GM12878 (cell line): ENCODE results near the gene SLC9B1.

Experiments used
- CEBPB ChIP-seq, 2 experiments: fragments of 150-350 bp in 1 of 2; IDR thresholded peaks; 2 replicates each; pipeline ENCODE4 v1.6.1; 2012 to 2014; ENCODE audit warnings: low read depth in 2 of 2, low read length in 2 of 2, borderline replicate concordance in 1 of 2, inconsistent platforms in 1 of 2
- ESRRA ChIP-seq: IDR thresholded peaks from 2 replicates; pipeline ENCODE4 v1.6.1; 2012; ENCODE audit warnings: mild to moderate bottlenecking, low read length, improper control_type of control experiment
- EZH2 ChIP-seq: IDR thresholded peaks from 2 replicates; pipeline ENCODE4 v1.6.1; 2012; ENCODE audit warnings: low read depth, mild to moderate bottlenecking, control low read depth, inconsistent platforms, low read length, borderline replicate concordance; ENCODE audit not compliant: control insufficient read depth
- HDAC2 ChIP-seq: fragments of 200-600 bp; sonication (generic); IDR thresholded peaks from 2 replicates; pipeline ENCODE4 v1.6.1; 2017
- NR2F1 ChIP-seq: fragments of 450-650 bp; conservative IDR thresholded peaks from 2 replicates; pipeline ENCODE4 v1.6.1; 2017; ENCODE audit warnings: mild to moderate bottlenecking
- RFX5 ChIP-seq: IDR thresholded peaks from 2 replicates; pipeline ENCODE4 v1.6.1; 2011; ENCODE audit warnings: low read depth, low read length, improper control_type of control experiment
- TAF1 ChIP-seq: IDR thresholded peaks from 2 replicates; pipeline ENCODE4 v1.6.1; 2011; ENCODE audit warnings: mild to moderate bottlenecking, low read depth, low read length, borderline replicate concordance
- TF ChIP-seq, protein P1 (sequence below): IDR thresholded peaks from 2 replicates; pipeline ENCODE4 v1.6.1; 2012; ENCODE audit warnings: low read depth, low read length, improper control_type of control experiment
- TF ChIP-seq, protein P2 (sequence below), 3 experiments: IDR thresholded peaks in 2 of 3; conservative IDR thresholded peaks in 1 of 3; 2 replicates each; pipeline ENCODE4 v1.5.1; 2011; ENCODE audit warnings: low read depth in 3 of 3, low read length in 3 of 3, mild to moderate bottlenecking in 3 of 3, control low read depth in 2 of 3, moderate library complexity in 2 of 3, inconsistent platforms in 1 of 3, mixed read lengths in 1 of 3; ENCODE audit not compliant: control insufficient read depth in 2 of 3, insufficient read depth in 1 of 3; ENCODE audit errors: extremely low read depth in 1 of 3
- TF ChIP-seq, protein P3 (sequence below): fragments of 450-650 bp; formaldehyde crosslinking; IDR thresholded peaks from 2 replicates; pipeline ENCODE4 v1.4.0; 2020; ENCODE audit warnings: mild to moderate bottlenecking, moderate library complexity

DNA sequence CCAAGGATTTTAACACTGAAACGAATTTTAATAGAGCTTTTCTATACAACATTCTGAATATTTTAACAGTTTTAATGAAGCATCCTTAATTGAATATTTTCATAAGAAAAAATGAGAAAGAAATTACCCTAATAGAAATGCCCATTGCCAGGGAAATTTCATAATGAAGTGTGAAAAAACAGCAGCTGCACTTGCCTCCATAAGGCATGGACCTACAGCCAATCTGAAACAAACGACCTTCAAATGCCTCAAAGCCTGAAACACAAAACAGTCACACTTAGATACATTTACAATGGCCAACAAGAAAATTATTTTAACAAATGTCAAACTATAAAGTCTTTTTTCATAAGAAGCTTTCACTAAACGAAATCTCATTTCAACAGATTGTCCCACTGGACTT, 74.4 kb downstream of the SLC9B1 start:
- TF ChIP-seq ESRRA (no peak), RFX5 (no peak), HDAC2 (no peak), NR2F1 (no peak), EZH2 (no peak), CEBPB (IDR thresholded peaks at IDR 0.05; ENCODE audit: borderline replicate concordance in 1 of 2, low read depth in 2 of 2, low read length in 2 of 2) (no peak), TAF1 (no peak)
- TF ChIP-seq, protein P1, sequence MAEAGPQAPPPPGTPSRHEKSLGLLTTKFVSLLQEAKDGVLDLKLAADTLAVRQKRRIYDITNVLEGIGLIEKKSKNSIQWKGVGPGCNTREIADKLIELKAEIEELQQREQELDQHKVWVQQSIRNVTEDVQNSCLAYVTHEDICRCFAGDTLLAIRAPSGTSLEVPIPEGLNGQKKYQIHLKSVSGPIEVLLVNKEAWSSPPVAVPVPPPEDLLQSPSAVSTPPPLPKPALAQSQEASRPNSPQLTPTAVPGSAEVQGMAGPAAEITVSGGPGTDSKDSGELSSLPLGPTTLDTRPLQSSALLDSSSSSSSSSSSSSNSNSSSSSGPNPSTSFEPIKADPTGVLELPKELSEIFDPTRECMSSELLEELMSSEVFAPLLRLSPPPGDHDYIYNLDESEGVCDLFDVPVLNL, result no peak
- TF ChIP-seq, protein P2, sequence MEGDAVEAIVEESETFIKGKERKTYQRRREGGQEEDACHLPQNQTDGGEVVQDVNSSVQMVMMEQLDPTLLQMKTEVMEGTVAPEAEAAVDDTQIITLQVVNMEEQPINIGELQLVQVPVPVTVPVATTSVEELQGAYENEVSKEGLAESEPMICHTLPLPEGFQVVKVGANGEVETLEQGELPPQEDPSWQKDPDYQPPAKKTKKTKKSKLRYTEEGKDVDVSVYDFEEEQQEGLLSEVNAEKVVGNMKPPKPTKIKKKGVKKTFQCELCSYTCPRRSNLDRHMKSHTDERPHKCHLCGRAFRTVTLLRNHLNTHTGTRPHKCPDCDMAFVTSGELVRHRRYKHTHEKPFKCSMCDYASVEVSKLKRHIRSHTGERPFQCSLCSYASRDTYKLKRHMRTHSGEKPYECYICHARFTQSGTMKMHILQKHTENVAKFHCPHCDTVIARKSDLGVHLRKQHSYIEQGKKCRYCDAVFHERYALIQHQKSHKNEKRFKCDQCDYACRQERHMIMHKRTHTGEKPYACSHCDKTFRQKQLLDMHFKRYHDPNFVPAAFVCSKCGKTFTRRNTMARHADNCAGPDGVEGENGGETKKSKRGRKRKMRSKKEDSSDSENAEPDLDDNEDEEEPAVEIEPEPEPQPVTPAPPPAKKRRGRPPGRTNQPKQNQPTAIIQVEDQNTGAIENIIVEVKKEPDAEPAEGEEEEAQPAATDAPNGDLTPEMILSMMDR (IDR thresholded peaks at IDR 0.05 in 2 of 3, conservative IDR thresholded peaks at IDR 0.05 in 1 of 3; ENCODE audit: control insufficient read depth in 2 of 3, extremely low read depth in 1 of 3, insufficient read depth in 1 of 3, low read depth in 3 of 3, low read length in 3 of 3), result no peak
- TF ChIP-seq, protein P3, sequence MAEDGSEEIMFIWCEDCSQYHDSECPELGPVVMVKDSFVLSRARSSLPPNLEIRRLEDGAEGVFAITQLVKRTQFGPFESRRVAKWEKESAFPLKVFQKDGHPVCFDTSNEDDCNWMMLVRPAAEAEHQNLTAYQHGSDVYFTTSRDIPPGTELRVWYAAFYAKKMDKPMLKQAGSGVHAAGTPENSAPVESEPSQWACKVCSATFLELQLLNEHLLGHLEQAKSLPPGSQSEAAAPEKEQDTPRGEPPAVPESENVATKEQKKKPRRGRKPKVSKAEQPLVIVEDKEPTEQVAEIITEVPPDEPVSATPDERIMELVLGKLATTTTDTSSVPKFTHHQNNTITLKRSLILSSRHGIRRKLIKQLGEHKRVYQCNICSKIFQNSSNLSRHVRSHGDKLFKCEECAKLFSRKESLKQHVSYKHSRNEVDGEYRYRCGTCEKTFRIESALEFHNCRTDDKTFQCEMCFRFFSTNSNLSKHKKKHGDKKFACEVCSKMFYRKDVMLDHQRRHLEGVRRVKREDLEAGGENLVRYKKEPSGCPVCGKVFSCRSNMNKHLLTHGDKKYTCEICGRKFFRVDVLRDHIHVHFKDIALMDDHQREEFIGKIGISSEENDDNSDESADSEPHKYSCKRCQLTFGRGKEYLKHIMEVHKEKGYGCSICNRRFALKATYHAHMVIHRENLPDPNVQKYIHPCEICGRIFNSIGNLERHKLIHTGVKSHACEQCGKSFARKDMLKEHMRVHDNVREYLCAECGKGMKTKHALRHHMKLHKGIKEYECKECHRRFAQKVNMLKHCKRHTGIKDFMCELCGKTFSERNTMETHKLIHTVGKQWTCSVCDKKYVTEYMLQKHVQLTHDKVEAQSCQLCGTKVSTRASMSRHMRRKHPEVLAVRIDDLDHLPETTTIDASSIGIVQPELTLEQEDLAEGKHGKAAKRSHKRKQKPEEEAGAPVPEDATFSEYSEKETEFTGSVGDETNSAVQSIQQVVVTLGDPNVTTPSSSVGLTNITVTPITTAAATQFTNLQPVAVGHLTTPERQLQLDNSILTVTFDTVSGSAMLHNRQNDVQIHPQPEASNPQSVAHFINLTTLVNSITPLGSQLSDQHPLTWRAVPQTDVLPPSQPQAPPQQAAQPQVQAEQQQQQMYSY (CRISPR knock-in tag), result no peak
